Measurements from ENCODE around the gene MAN2A1.

MAN2A1 gene

GRCh38 chr5:109862301-109862700 lies 172.6 kb downstream of the MAN2A1 start:
- no peak for ATAC-seq
- no peak for TF ChIP-seq ISL1 (CRISPR knock-in tag; IDR thresholded peaks at IDR 0.05)

- peak; percentile 57 for ATAC-seq
- no peak for TF ChIP-seq ZFP30 (CRISPR knock-in tag; IDR thresholded peaks at IDR 0.05)
- no peak; the same call in 1 of the 2 replicates for TF ChIP-seq TCF4 (CRISPR knock-in tag; IDR thresholded peaks at IDR 0.05; ENCODE audit: borderline replicate concordance)
- TF ChIP-seq ESRRG (CRISPR knock-in tag; IDR thresholded peaks at IDR 0.05), result no peak
- TF ChIP-seq TOX (CRISPR knock-in tag; IDR thresholded peaks at IDR 0.05; ENCODE audit: borderline replicate concordance), result peak; percentile 71
- TF ChIP-seq ZNF565 (CRISPR knock-in tag; conservative IDR thresholded peaks at IDR 0.05; ENCODE audit: low read depth), result no peak
- TF ChIP-seq ZNF8 (CRISPR knock-in tag; IDR thresholded peaks at IDR 0.05), result no peak
- no peak for TF ChIP-seq CREB5 (CRISPR knock-in tag; IDR thresholded peaks at IDR 0.05; ENCODE audit: low read depth)
- no peak for TF ChIP-seq RARB (CRISPR knock-in tag; IDR thresholded peaks at IDR 0.05)
- TF ChIP-seq ZNF70 (CRISPR knock-in tag; IDR thresholded peaks at IDR 0.05), result no peak
- TF ChIP-seq ISL1 (CRISPR knock-in tag; IDR thresholded peaks at IDR 0.05), result peak; percentile 78
- no peak for TF ChIP-seq TSHZ2 (CRISPR knock-in tag; IDR thresholded peaks at IDR 0.05)
Measured at GRCh38 chr5:109863752-109864151, 174.0 kb downstream of the MAN2A1 start.

GRCh38 chr5:109865637-109866036 lies 175.9 kb downstream of the MAN2A1 start:
- ATAC-seq, result peak; percentile 72
- TF ChIP-seq ZFP3 (CRISPR knock-in tag; IDR thresholded peaks at IDR 0.05) (no peak), TOX (CRISPR knock-in tag; IDR thresholded peaks at IDR 0.05; ENCODE audit: borderline replicate concordance) (0 out of 2 replicates have a peak, but pooled peaks have one; percentile 32), ISL1 (CRISPR knock-in tag; IDR thresholded peaks at IDR 0.05) (peak; percentile 56)

GRCh38 chr5:109866051-109866450 lies 176.3 kb downstream of the MAN2A1 start:
- ATAC-seq, result peak; percentile 68
- TF ChIP-seq CSRNP3 (CRISPR knock-in tag; IDR thresholded peaks at IDR 0.05) (no peak), ISL1 (CRISPR knock-in tag; IDR thresholded peaks at IDR 0.05) (no peak), TCF4 (CRISPR knock-in tag; IDR thresholded peaks at IDR 0.05; ENCODE audit: borderline replicate concordance) (no peak), TOX (CRISPR knock-in tag; IDR thresholded peaks at IDR 0.05; ENCODE audit: borderline replicate concordance) (no peak), CREB5 (CRISPR knock-in tag; IDR thresholded peaks at IDR 0.05; ENCODE audit: low read depth) (no peak), ZNF8 (CRISPR knock-in tag; IDR thresholded peaks at IDR 0.05) (no peak), ZFP30 (CRISPR knock-in tag; IDR thresholded peaks at IDR 0.05) (no peak), TSHZ2 (CRISPR knock-in tag; IDR thresholded peaks at IDR 0.05) (no peak), BACH2 (CRISPR knock-in tag; IDR thresholded peaks at IDR 0.05; ENCODE audit: borderline replicate concordance) (no peak), ESRRG (CRISPR knock-in tag; IDR thresholded peaks at IDR 0.05) (no peak), ZNF70 (CRISPR knock-in tag; IDR thresholded peaks at IDR 0.05) (no peak), CSDC2 (CRISPR knock-in tag; IDR thresholded peaks at IDR 0.05) (no peak), GLIS3 (CRISPR knock-in tag; IDR thresholded peaks at IDR 0.05) (no peak), PATZ1 (CRISPR knock-in tag; IDR thresholded peaks at IDR 0.05; ENCODE audit: borderline replicate concordance) (no peak), ARNTL (CRISPR knock-in tag; IDR thresholded peaks at IDR 0.05; ENCODE audit: borderline replicate concordance, low read depth) (no peak), PPARA (CRISPR knock-in tag; IDR thresholded peaks at IDR 0.05; ENCODE audit: borderline replicate concordance) (no peak), SNAI2 (CRISPR knock-in tag; IDR thresholded peaks at IDR 0.05) (no peak)
